Measurements from ENCODE around the gene ZBTB3. TPM values are rescaled to one million over a fixed set of nuclear protein-coding genes. Genes with fewer than 3 reads are reported as not detected.
A peak's percentile ranks its signal among the peaks of the same experiment; 100 is the strongest.

ZBTB3 gene
- total and polyA plus RNA-seq, 2 of the 13 experiments (the other 11 are each of a cell fraction or from before 2014, with no cell fraction given) = 3.4 to 5.2 TPM

- TF ChIP-seq FOXK2 (IDR thresholded peaks at IDR 0.05) = no peak
- no peak for TF ChIP-seq ZBTB1 (CRISPR knock-in tag; IDR thresholded peaks at IDR 0.05; ENCODE audit: borderline replicate concordance)
- TF ChIP-seq ZNF30 (CRISPR knock-in tag; IDR thresholded peaks at IDR 0.05) = no peak
- TF ChIP-seq ISL2 (CRISPR knock-in tag; IDR thresholded peaks at IDR 0.05) = peak; percentile 14; the same call in 1 of the 2 replicates
- TF ChIP-seq ZBTB2 (CRISPR knock-in tag; IDR thresholded peaks at IDR 0.05; ENCODE audit: low read depth) = no peak; the same call in 1 of the 2 replicates
- no peak for TF ChIP-seq DMAP1 (CRISPR knock-in tag; IDR thresholded peaks at IDR 0.05)
- TF ChIP-seq RERE (CRISPR knock-in tag; IDR thresholded peaks at IDR 0.05; ENCODE audit: low read depth) = no peak
- no peak for TF ChIP-seq HMGXB3 (CRISPR knock-in tag; IDR thresholded peaks at IDR 0.05; ENCODE audit: borderline replicate concordance)
- TF ChIP-seq SALL1 (CRISPR knock-in tag; IDR thresholded peaks at IDR 0.05) = 0 out of 2 replicates have a peak, but pooled peaks have one; percentile 5
- TF ChIP-seq MIER3 (CRISPR knock-in tag; IDR thresholded peaks at IDR 0.05; ENCODE audit: borderline replicate concordance) = peak; percentile 13; the same call in 1 of the 2 replicates
- TF ChIP-seq TRIM24 (CRISPR knock-in tag; IDR thresholded peaks at IDR 0.05) = no peak
- TF ChIP-seq ARNT2 (CRISPR knock-in tag; IDR thresholded peaks at IDR 0.05; ENCODE audit: low read depth) = 0 out of 2 replicates have a peak, but pooled peaks have one; percentile 23
- no peak for TF ChIP-seq ZNF670 (CRISPR knock-in tag; IDR thresholded peaks at IDR 0.05; ENCODE audit: borderline replicate concordance)
- TF ChIP-seq ZNF276 (CRISPR knock-in tag; IDR thresholded peaks at IDR 0.05; ENCODE audit: low read depth) = no peak
- TF ChIP-seq ETS1 (CRISPR knock-in tag; IDR thresholded peaks at IDR 0.05) = no peak
Measured at GRCh38 chr11:62770778-62771143, 16.8 kb upstream of the ZBTB3 start (continued).
